ENCODE measurements around the gene FLYWCH2. TPM values are rescaled to one million over a fixed set of nuclear protein-coding genes. Genes with fewer than 3 reads are reported as not detected.

Gene FLYWCH2
- total RNA-seq, 4 donors from 2014 or later, result 19.5 to 54.5 (median 30.2) TPM

DNA sequence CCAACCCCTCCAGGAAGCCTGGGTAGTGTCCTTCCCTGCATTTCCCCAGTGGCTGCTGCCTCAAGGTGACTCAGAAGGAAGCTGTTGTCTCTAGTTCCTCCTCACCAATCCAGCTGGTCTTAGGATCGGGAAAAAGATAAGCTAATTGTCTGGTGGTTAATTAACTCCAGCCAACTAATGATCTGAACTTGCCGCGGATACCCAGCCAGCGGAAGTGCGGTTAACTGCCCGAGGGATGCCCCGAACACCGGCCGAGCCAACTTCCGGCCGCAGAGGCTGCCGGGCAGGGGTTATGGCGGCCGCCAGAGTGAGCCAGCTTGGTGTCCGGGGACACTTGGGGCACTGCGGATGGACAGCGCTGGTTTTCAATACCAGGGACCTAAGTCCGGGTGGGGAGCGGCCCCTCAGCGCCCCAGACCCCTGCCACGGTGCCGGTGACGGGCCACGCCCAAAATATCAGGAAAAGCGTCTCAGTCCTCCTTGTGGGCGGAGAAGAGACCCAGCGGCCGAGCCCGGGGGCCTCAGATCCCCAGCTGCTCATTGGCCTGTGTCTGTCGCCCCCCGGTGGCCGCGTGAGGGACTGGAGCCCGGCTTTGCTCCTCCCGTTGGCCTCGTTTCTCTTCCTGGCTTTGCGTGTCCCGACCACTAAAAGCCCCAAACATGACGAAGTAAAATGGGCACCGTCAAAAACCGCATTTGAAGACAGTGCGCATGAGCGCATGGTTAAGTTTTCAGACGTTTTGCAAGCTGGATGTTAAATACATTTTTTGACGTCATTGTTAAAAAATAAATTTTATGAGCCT lies 14.8 kb upstream of the FLYWCH2 start:
- intact Hi-C loops (cut with DNase I; ENCODE audit: low total_unique reads), result loop anchor here (1.0 to 10.0 kb wide), 5 partner anchors 14 to 193 kb away; partner anchors contain the start of genes ELOB, FLYWCH1 and SRRM2
- H3K4me3 ChIP-seq, result peak overlapping the region; percentile 71 to 79 (median 77)

DNA sequence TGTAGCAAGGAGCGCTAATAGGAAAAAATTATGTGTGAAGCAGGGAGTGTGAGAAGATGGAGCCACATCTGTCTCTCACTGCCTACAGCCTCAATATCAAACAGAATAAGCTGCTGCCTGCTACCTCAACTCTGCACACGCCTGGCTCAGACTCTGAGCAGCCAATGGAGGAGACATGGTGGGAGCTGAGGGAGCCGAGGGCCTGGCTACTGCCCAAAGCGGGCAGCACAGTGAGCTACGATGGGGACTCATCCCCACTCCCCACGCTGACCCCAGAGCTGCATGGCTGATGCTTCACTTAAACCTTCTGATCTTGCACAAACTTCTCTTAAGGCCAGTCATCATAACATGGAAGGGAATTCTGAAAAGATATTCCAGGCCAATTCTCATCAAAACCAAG lies 11.1 kb upstream of the FLYWCH2 start:
- Histone ChIP-seq H3K27ac (no peak overlapping the region), H3K27me3 (no peaks in the 10 kb centered on the region), H3K9me3 (no peaks in the 10 kb centered on the region), H3K4me3 (no peak overlapping the region), H3K36me3 (no peaks in the 10 kb centered on the region), H3K4me1 (peaks cover 20 to 21% of the 10 kb centered on the region in 2 donors)
- DNase-seq, result no peak
- no peak for TF ChIP-seq POLR2A (IDR thresholded peaks at IDR 0.05)
- TF ChIP-seq, protein P1, sequence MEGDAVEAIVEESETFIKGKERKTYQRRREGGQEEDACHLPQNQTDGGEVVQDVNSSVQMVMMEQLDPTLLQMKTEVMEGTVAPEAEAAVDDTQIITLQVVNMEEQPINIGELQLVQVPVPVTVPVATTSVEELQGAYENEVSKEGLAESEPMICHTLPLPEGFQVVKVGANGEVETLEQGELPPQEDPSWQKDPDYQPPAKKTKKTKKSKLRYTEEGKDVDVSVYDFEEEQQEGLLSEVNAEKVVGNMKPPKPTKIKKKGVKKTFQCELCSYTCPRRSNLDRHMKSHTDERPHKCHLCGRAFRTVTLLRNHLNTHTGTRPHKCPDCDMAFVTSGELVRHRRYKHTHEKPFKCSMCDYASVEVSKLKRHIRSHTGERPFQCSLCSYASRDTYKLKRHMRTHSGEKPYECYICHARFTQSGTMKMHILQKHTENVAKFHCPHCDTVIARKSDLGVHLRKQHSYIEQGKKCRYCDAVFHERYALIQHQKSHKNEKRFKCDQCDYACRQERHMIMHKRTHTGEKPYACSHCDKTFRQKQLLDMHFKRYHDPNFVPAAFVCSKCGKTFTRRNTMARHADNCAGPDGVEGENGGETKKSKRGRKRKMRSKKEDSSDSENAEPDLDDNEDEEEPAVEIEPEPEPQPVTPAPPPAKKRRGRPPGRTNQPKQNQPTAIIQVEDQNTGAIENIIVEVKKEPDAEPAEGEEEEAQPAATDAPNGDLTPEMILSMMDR (IDR thresholded peaks at IDR 0.05 in 4 of 5, conservative IDR thresholded peaks at IDR 0.05 in 1 of 5), result no peak
- in situ Hi-C loops (cut with MboI; ENCODE audit: low sequenced_read_pairs in 4 of 4), result loop anchor here in 3 of 4 donors (5.0 to 10.0 kb wide), 2 partner anchors 50 to 53 kb away; no protein-coding TSS in a partner anchor
- intact Hi-C loops (cut with DNase I; ENCODE audit: low total_unique reads), result loop anchor here (2.0 kb wide), 1 partner anchor 55 kb away; no protein-coding TSS in a partner anchor
- no peak for ATAC-seq

More for the DNA sequence above, 14.8 kb upstream of the FLYWCH2 start:
- TF ChIP-seq, protein P1 (IDR thresholded peaks at IDR 0.05 in 4 of 5, conservative IDR thresholded peaks at IDR 0.05 in 1 of 5), result peak; percentile 95 to 98 (median 98)
- TF ChIP-seq POLR2A (IDR thresholded peaks at IDR 0.05), result peak; percentile 30 to 65
- no peaks in the 10 kb centered on the region for H3K27me3 ChIP-seq
- peaks cover 8 to 10% of the 10 kb centered on the region in 2 donors for H3K4me1 ChIP-seq
- H3K36me3 ChIP-seq, result no peaks in the 10 kb centered on the region
- H3K27ac ChIP-seq, result peak overlapping the region; percentile 87 to 93 (median 88)
- in situ Hi-C loops (cut with MboI; ENCODE audit: low sequenced_read_pairs in 4 of 4), result no loop called here
- DNase-seq (peak; percentile 71 to 91), ATAC-seq (peak; percentile 94)
- H3K9me3 ChIP-seq, result no peaks in the 10 kb centered on the region

DNA sequence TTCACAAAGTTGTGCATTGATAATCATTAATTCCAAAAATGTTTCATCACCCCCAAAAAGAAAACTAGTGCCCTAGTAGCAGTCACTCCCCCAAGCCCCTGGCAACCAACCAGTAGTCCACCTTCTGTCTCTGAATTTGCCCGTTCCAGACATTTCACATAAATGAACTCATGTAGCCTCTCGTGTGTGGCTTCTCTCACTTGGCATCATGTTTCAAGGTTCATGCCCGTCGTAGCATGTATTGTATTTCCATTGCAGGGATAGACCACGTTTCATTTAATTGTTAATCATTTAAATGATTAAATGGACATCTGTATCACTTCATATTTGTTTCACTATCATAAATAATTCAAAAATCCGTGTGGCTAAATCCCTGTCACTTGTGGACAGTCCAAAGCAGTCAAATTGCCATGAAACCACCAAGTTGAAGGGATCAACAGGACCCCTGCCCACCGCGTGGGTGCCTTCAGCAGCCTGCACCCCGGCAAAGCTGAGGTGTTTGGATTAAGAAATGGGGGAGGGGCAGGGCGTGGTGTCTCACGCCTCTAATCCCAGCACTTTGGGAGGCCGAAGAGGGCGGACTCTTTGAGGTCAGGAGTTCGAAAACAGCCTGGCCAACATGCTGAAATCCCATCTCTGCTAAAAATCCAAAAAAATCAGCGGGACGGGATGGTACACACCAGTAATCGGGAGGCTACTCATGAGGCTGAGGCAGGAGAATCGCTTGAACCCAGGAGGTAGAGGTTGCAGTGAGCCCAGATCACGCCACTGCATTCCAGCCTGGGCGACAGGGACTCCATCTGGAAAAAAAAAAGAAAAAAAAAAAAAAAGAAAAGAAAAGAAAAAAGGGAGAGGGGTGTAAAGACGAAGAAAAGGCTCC lies 8.7 kb upstream of the FLYWCH2 start:
- Histone ChIP-seq H3K27me3 (no peaks in the 10 kb centered on the region), H3K9me3 (no peaks in the 10 kb centered on the region), H3K4me3 (no peak overlapping the region), H3K27ac (peak overlapping the region in 2 of 4 donors; percentile 42 to 52), H3K36me3 (no peaks in the 10 kb centered on the region), H3K4me1 (peaks cover 16 to 20% of the 10 kb centered on the region in 2 donors)
- intact Hi-C loops (cut with DNase I; ENCODE audit: low total_unique reads), result no loop called here
- TF ChIP-seq POLR2A (IDR thresholded peaks at IDR 0.05), result no peak
- TF ChIP-seq, protein P1 (IDR thresholded peaks at IDR 0.05 in 4 of 5, conservative IDR thresholded peaks at IDR 0.05 in 1 of 5), result no peak
- DNase-seq (no peak), ATAC-seq (peak in 1 of 2 donors; percentile 34)
- in situ Hi-C loops (cut with MboI; ENCODE audit: low sequenced_read_pairs in 4 of 4), result loop anchor here in 3 of 4 donors (5.0 to 10.0 kb wide), 2 partner anchors 48 to 51 kb away; no protein-coding TSS in a partner anchor

DNA sequence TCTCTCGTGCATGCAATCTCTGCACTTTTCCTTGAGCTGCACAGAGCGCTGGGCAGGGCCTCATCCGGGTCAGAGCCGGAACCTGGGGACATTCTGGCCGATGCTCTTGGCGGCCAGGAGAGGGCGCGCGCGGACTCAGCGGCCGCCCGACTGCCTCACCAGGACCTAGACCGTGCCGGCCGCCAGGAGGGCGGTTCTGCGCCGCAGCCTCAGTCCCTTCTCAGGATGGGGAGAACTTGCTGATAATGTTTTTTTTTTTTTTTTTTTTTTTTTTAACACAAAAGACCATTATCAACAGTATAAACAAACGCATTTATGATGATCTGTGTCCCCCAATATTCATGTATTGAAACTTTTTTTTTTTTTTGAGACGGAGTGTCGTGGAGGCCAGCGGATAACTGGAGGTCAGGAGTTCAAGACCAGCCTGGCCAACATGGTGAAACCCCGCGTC lies 8.1 kb upstream of the FLYWCH2 start:
- no peaks in the 10 kb centered on the region for H3K36me3 ChIP-seq
- TF ChIP-seq, protein P1 (IDR thresholded peaks at IDR 0.05 in 4 of 5, conservative IDR thresholded peaks at IDR 0.05 in 1 of 5), result peak; percentile 89 to 97 (median 93)
- no peak for TF ChIP-seq POLR2A (IDR thresholded peaks at IDR 0.05)
- intact Hi-C loops (cut with DNase I; ENCODE audit: low total_unique reads), result no loop called here
- no peaks in the 10 kb centered on the region for H3K27me3 ChIP-seq
- H3K4me3 ChIP-seq, result no peak overlapping the region
- H3K27ac ChIP-seq, result peak overlapping the region in 2 of 4 donors; percentile 42 to 52
- H3K4me1 ChIP-seq, result peaks cover 16 to 20% of the 10 kb centered on the region in 2 donors
- in situ Hi-C loops (cut with MboI; ENCODE audit: low sequenced_read_pairs in 4 of 4), result loop anchor here (5.0 to 10.0 kb wide), 3 partner anchors 37 to 50 kb away; partner anchors contain the start of gene FLYWCH1 (in 1 of the 4)
- DNase-seq, result peak; percentile 46 to 71
- no peaks in the 10 kb centered on the region for H3K9me3 ChIP-seq
- ATAC-seq, result peak; percentile 94 to 97
